NT2/D1 (cell line): ENCODE measurements around the gene ITGB2.

Experiments used
- SUZ12 ChIP-seq: IDR thresholded peaks from 2 replicates; pipeline ENCODE4 v1.6.1; 2011; ENCODE audit not compliant: insufficient read length, insufficient read depth; ENCODE audit errors: extremely low read depth
- YY1 ChIP-seq: IDR thresholded peaks from 2 replicates; pipeline ENCODE4 v1.6.1; 2011; ENCODE audit not compliant: insufficient read length, insufficient read depth
- ZNF274 ChIP-seq: IDR thresholded peaks from 2 replicates; pipeline ENCODE4 v1.6.1; 2011; ENCODE audit warnings: mild to moderate bottlenecking, low read depth, low read length

DNA sequence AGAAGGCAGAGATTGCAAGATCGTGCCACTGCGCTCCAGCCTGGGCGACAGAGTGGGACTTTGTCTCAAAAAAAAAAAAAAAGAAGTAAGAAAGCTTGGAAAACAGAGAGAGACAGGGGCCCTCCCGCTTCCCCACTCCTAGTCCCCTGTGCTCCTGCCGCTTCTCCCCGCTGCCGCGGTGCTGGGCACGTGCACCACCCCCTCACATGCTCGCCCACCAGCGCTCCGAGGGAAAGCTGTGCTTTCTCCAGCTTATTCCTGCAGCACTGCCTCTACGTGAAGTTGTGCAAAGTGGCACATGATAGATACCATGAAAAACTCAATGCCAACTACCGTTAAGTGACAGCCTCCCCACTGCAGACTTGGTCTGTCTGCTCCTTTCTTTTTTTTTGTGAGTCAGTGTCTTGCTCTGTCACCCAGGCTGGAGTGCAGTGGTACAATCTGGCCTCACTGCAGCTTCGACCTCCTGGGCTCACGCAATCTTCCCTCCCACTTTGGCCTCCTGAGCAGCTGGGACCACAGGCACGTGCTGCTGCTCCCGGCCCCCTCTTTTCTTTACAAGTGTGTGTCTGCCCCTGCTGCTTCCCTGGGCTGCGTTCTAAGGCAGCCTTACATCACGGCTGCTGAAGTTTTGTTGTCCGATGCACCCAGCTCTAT is 34.6 kb upstream of the ITGB2 start:
- TF ChIP-seq SUZ12: no peak
- no peak for TF ChIP-seq ZNF274
- no peak for TF ChIP-seq YY1
